CD4-positive, alpha-beta T cell (primary cell): ENCODE results near the gene LCE2B. TPM values are rescaled to one million over a fixed set of nuclear protein-coding genes. Genes with fewer than 3 reads are reported as not detected.
"Not testable (repeated sequence)": the region's sequence is repeated elsewhere in the genome, so short reads cannot be mapped to it uniquely, and the experiment has no call there.

ENCODE experiments used
- ATAC-seq: fragments of 200-7000 bp; cut with Tn5 transposase; one replicate; pipeline ENCODE4 v1.10.0; 2022; ENCODE audit warnings: mild to moderate bottlenecking; ENCODE audit not compliant: poor library complexity
- CTCF ChIA-PET: fragments of 350-600 bp; sonication (Branson Sonifier 250); formaldehyde crosslinking; loops from one replicate; lab custom pipeline; 2021; ENCODE audit warnings: antibody characterized with exemption, inconsistent platforms; lab: Charles Lee
- POLR2A ChIA-PET: fragments of 350-600 bp; sonication (Branson Sonifier 250); formaldehyde crosslinking; loops from one replicate; lab custom pipeline; 2021; ENCODE audit warnings: antibody characterized with exemption, inconsistent platforms; lab: Charles Lee
- DNase-seq, 14 experiments: peaks; one replicate each; pipeline ENCODE4 v3.0.0-alpha.2; 2013 to 2020; ENCODE audit warnings: mixed read lengths in 2 of 14
- H3K27ac ChIP-seq, 2 donors: one replicate each; pipeline versions ENCODE4 v1.5.1 to v1.7.0; 2013; ENCODE audit warnings: low read length in 2 of 2, low read depth in 1 of 2, mild to moderate bottlenecking in 1 of 2
- H3K27me3 ChIP-seq, 2 experiments: 1 replicate in 1 of 2; 2 replicates in 1 of 2; pipeline versions ENCODE4 v1.6.1 to v1.7.0; 2013; ENCODE audit warnings: low read length in 2 of 2, control low read depth in 1 of 2, mild to moderate bottlenecking in 1 of 2, moderate library complexity in 1 of 2; ENCODE audit not compliant: insufficient read depth in 2 of 2, control insufficient read depth in 1 of 2
- H3K36me3 ChIP-seq: one replicate; pipeline ENCODE4 v1.6.1; 2013; ENCODE audit warnings: low read length, control low read depth; ENCODE audit not compliant: insufficient read depth
- H3K4me1 ChIP-seq: one replicate; pipeline ENCODE4 v1.6.1; 2013; ENCODE audit warnings: low read length, control low read depth; ENCODE audit not compliant: insufficient read depth
- H3K4me3 ChIP-seq: one replicate; pipeline ENCODE4 v1.5.1; 2013; ENCODE audit warnings: mild to moderate bottlenecking, low read length, moderate library complexity
- H3K9me3 ChIP-seq, 2 experiments: 1 replicate in 1 of 2; 2 replicates in 1 of 2; pipeline versions ENCODE4 v1.6.1 to v1.7.0; 2013; ENCODE audit warnings: low read length in 2 of 2, mild to moderate bottlenecking in 2 of 2, control low read depth in 1 of 2, moderate library complexity in 1 of 2; ENCODE audit not compliant: control insufficient read depth in 1 of 2, insufficient read depth in 1 of 2
- H3K27ac Mint-ChIP-seq: one replicate; pipeline ENCODE4 v1.8.0; 2020; ENCODE audit warnings: mixed read lengths
- H3K27me3 Mint-ChIP-seq: one replicate; pipeline ENCODE4 v1.8.0; 2021; ENCODE audit warnings: mixed read lengths
- H3K36me3 Mint-ChIP-seq: one replicate; pipeline ENCODE4 v1.8.0; 2021; ENCODE audit warnings: low read depth, mixed read lengths
- H3K4me1 Mint-ChIP-seq: one replicate; pipeline ENCODE4 v1.8.0; 2021; ENCODE audit warnings: low read depth, mixed read lengths
- H3K4me3 Mint-ChIP-seq: one replicate; pipeline ENCODE4 v1.8.0; 2020; ENCODE audit warnings: mild to moderate bottlenecking, mixed read lengths
- H3K9me3 Mint-ChIP-seq: one replicate; pipeline ENCODE4 v1.8.0; 2020; ENCODE audit warnings: mixed read lengths
- intact Hi-C, 2 experiments: fragments of 100-400 bp; cut with DNase I in 1 of 2; cut with micrococcal nuclease in 1 of 2; formaldehyde crosslinking; loops; one replicate each; pipeline versions ENCODE4 v1.15.1 to v1.9.0; 2023 to 2025; cut with DNase I, micrococcal nuclease
- total RNA-seq, 174 experiments: library from RNA in 2 of 174; stranded (reverse) in 2 of 174; gene quantifications; one replicate each; pipeline ENCODE4 v1.2.3 and lab custom pipeline; 2021 to 2026
- TF ChIP-seq, protein P1 (sequence below): fragments of 200-600 bp; IDR thresholded peaks from one replicate; pipeline ENCODE4 v1.8.0; 2022; ENCODE audit warnings: antibody characterized with exemption, mild to moderate bottlenecking

The LCE2B gene
- total RNA-seq, 2 experiments from 2014 or later, result not detected

DNA sequence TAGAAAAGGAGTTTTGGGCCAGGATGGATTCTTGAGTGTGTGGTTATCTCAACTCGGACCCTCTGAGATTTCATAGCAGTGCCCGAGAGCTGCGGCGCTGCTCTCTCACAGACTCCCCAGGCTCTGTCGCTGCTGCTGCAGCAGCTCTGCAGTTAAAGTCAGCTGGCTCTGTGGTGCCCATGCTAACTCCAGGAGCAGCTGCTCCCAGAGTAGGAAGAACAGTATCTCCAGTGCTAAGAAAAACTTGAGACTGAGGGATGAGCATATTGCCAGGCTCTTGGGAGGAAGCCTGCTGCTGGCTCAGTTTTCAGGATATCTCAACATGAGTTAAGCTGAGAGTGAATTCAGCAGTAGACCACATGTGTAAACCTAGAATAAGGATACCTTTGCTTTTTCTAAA, 18.3 kb upstream of the LCE2B start:
- Mint-ChIP-seq H3K27ac (no peak overlapping the region), H3K4me3 (no peak overlapping the region), H3K4me1 (no peaks in the 10 kb centered on the region), H3K27me3 (peaks cover 38% of the 10 kb centered on the region), H3K9me3 (no peaks in the 10 kb centered on the region), H3K36me3 (no peaks in the 10 kb centered on the region)
- Histone ChIP-seq H3K9me3 (no peaks in the 10 kb centered on the region), H3K27ac (no peak overlapping the region), H3K27me3 (peaks cover 6 to 12% of the 10 kb centered on the region in 2 experiments), H3K4me1 (no peaks in the 10 kb centered on the region), H3K4me3 (no peak overlapping the region), H3K36me3 (no peaks in the 10 kb centered on the region)
- ChIA-PET POLR2A (no interaction called here), CTCF (no interaction called here)
- TF ChIP-seq, protein P1, sequence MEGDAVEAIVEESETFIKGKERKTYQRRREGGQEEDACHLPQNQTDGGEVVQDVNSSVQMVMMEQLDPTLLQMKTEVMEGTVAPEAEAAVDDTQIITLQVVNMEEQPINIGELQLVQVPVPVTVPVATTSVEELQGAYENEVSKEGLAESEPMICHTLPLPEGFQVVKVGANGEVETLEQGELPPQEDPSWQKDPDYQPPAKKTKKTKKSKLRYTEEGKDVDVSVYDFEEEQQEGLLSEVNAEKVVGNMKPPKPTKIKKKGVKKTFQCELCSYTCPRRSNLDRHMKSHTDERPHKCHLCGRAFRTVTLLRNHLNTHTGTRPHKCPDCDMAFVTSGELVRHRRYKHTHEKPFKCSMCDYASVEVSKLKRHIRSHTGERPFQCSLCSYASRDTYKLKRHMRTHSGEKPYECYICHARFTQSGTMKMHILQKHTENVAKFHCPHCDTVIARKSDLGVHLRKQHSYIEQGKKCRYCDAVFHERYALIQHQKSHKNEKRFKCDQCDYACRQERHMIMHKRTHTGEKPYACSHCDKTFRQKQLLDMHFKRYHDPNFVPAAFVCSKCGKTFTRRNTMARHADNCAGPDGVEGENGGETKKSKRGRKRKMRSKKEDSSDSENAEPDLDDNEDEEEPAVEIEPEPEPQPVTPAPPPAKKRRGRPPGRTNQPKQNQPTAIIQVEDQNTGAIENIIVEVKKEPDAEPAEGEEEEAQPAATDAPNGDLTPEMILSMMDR, result no peak
- no peak for ATAC-seq
- DNase-seq, result no peak
- intact Hi-C loops, result no loop called here

DNA sequence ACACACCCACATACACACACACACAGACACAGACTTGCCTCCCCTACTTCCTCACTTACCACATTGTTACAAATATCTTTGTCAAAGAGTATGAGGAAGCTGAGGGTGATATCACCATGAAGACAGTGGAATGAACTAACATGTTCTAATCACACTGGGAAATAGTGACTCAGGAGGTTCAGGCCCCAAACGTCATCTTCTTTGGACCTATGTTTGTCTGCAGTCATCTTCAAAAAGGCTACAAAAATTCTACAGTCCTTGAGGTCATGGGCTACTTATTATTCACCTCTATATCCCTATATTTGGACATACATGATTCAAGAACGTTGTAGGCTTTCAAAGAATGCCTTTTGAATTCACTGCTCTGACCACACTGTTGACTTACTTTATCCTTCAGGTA, 12.9 kb upstream of the LCE2B start:
- Histone ChIP-seq H3K4me1 (no peaks in the 10 kb centered on the region), H3K4me3 (no peak overlapping the region), H3K27me3 (peaks cover 0 to 6% of the 10 kb centered on the region in 2 experiments), H3K9me3 (no peaks in the 10 kb centered on the region), H3K36me3 (no peaks in the 10 kb centered on the region), H3K27ac (no peak overlapping the region)
- ChIA-PET CTCF (no interaction called here), POLR2A (no interaction called here)
- intact Hi-C loops, result no loop called here
- TF ChIP-seq, protein P1, result no peak
- H3K9me3 Mint-ChIP-seq, result no peaks in the 10 kb centered on the region
- DNase-seq (no peak), ATAC-seq (no peak)
- H3K36me3 Mint-ChIP-seq, result no peaks in the 10 kb centered on the region
- H3K4me1 Mint-ChIP-seq, result no peaks in the 10 kb centered on the region
- peaks cover 32% of the 10 kb centered on the region for H3K27me3 Mint-ChIP-seq
- H3K27ac Mint-ChIP-seq, result no peak overlapping the region
- no peak overlapping the region for H3K4me3 Mint-ChIP-seq

GRCh38 chr1:152674983-152675382, 10.9 kb upstream of the LCE2B start, which contains the start of gene LCE2C:
LCE2C (plus strand) TSS chr1:152675279; CDS start chr1:152676016, 737 bp downstream.
- intact Hi-C loops, CTCF ChIA-PET, DNase-seq, H3K4me3 Mint-ChIP-seq, H3K4me1 ChIP-seq, H3K36me3 Mint-ChIP-seq, POLR2A ChIA-PET, H3K9me3 ChIP-seq, H3K4me1 Mint-ChIP-seq, H3K27ac ChIP-seq, H3K27ac Mint-ChIP-seq, H3K9me3 Mint-ChIP-seq, H3K36me3 ChIP-seq, ATAC-seq, H3K4me3 ChIP-seq: not testable (repeated sequence)
- H3K27me3 ChIP-seq, result peaks cover 6 to 14% of the 10 kb centered on the region in 2 experiments
- H3K27me3 Mint-ChIP-seq, result peaks cover 42% of the 10 kb centered on the region

DNA sequence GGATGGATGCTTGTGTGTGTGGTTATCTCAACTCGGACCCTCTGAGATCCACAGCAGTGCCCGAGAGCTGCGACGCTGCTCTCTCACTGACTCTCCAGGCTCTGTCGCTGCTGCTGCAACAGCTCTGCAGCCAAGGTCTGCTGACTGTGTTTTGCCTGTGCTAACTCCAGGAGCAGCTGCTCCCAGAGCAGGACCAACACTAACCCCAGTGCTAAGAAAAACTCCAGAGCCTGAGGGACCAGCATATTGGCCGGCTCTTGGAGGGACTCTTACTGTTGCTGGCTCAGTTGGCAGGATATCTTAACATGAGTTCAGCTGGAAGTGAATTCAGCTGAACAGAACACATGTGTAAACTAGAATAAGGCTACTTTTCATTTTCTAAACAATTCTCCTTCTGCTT, 6.5 kb upstream of the LCE2B start:
- Mint-ChIP-seq H3K9me3 (no peaks in the 10 kb centered on the region), H3K4me3 (no peak overlapping the region), H3K27me3 (peaks cover 55% of the 10 kb centered on the region), H3K36me3 (no peaks in the 10 kb centered on the region), H3K4me1 (no peaks in the 10 kb centered on the region), H3K27ac (no peak overlapping the region)
- CTCF ChIA-PET, result no interaction called here
- TF ChIP-seq, protein P1, result no peak
- Histone ChIP-seq H3K36me3 (no peaks in the 10 kb centered on the region), H3K27me3 (peaks cover 6 to 21% of the 10 kb centered on the region in 2 experiments), H3K27ac (no peak overlapping the region), H3K9me3 (no peaks in the 10 kb centered on the region), H3K4me1 (no peaks in the 10 kb centered on the region), H3K4me3 (no peak overlapping the region)
- POLR2A ChIA-PET, result no interaction called here
- DNase-seq (no peak), ATAC-seq (no peak)
- intact Hi-C loops, result no loop called here
